ENCODE results near the gene ZSCAN32.

ZSCAN32 gene

DNA sequence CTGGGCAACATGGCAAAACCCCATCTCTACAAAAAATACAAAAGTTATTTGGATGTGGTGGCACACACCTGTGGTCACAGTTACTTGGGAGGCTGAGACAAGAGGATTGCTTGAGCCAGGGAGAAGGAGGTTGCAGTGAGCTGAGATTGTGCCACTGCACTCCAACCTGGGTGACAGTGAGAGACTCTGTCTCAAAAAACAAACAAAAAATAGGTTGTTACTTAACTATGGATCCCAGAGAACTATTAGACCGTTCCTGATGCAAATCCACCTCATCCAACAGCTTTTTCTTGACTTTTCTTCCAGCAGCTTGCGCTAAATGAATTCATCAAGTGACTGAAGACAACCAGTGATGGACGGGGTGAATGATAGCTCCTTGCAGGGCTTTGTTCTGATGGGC, 45.2 kb downstream of the ZSCAN32 start, which contains the start of gene OR2C1:
Gene OR2C1 (plus strand): TSS at position 301 of the 400 bp plus-strand sequence. CDS start 52 bp downstream, at position 353.
- no peak for DNase-seq

GRCh38 chr16:3349175-3349574, 51.6 kb downstream of the ZSCAN32 start:
- DNase-seq = no peak

GRCh38 chr16:3348547-3349167, 52.1 kb downstream of the ZSCAN32 start:
- no peak for DNase-seq

DNA sequence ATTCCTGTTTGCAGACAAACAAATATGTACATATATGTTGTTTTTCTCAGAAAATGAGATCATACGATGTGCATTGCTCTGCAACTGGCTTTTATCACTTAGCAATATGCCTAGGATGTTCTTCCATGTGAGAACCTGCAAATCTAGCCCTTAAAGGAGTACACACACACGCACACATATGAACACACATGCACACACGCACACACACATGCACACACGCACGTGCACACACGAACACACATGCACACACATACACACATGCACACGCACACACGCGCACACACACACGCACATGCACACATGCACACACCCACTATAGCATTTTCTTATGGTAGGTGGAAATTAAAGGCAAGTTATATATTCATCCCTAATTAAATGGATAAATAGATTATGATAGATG, 53.2 kb downstream of the ZSCAN32 start:
- no peak for DNase-seq

GRCh38 chr16:3346041-3346440, 54.8 kb downstream of the ZSCAN32 start:
- DNase-seq = no peak
